Mammary epithelial cell (primary cell): ENCODE results near the gene CNEP1R1.

Source experiments
- EZH2 ChIP-seq: IDR thresholded peaks from 2 replicates; pipeline ENCODE4 v1.6.1; 2012; ENCODE audit warnings: low read length, inconsistent platforms, borderline replicate concordance
- TF ChIP-seq, protein P1 (sequence below), 2 donors: IDR thresholded peaks in 1 of 2; conservative IDR thresholded peaks in 1 of 2; 2 replicates each; pipeline ENCODE4 v1.5.1; 2011 to 2012; ENCODE audit warnings: inconsistent platforms in 2 of 2, low read length in 2 of 2, mild to moderate bottlenecking in 2 of 2, control low read depth in 1 of 2, low read depth in 1 of 2; ENCODE audit not compliant: insufficient read depth in 1 of 2; ENCODE audit errors: extremely low read depth in 1 of 2

DNA sequence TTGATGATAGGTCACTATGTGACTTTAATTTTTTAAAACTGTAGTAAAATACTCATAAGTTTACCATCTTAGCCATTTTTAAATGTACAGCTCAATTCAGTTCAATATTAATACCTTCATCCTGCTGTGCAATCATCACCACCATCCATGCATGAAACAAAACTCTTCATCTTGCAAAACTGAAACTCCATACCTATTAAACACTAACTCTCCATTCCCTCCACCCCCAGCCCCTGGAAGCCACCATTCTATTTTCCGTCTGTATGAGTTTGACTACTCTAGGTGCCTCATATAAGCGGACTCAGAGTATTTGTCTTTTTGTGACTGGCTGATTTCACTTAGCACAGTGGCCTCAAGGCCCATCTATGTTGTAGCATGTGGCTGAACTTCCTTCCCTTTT is 9.4 kb upstream of the CNEP1R1 start:
- TF ChIP-seq EZH2: no peak
- TF ChIP-seq, protein P1, sequence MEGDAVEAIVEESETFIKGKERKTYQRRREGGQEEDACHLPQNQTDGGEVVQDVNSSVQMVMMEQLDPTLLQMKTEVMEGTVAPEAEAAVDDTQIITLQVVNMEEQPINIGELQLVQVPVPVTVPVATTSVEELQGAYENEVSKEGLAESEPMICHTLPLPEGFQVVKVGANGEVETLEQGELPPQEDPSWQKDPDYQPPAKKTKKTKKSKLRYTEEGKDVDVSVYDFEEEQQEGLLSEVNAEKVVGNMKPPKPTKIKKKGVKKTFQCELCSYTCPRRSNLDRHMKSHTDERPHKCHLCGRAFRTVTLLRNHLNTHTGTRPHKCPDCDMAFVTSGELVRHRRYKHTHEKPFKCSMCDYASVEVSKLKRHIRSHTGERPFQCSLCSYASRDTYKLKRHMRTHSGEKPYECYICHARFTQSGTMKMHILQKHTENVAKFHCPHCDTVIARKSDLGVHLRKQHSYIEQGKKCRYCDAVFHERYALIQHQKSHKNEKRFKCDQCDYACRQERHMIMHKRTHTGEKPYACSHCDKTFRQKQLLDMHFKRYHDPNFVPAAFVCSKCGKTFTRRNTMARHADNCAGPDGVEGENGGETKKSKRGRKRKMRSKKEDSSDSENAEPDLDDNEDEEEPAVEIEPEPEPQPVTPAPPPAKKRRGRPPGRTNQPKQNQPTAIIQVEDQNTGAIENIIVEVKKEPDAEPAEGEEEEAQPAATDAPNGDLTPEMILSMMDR (conservative IDR thresholded peaks at IDR 0.05 in 1 of 2, IDR thresholded peaks at IDR 0.05 in 1 of 2; ENCODE audit: extremely low read depth in 1 of 2, insufficient read depth in 1 of 2, low read depth in 1 of 2, low read length in 2 of 2): no peak
